HEK293T (cell line): ENCODE results near the gene PLXNA2.

ENCODE experiments used
- ARNT ChIP-seq: fragments of 450-650 bp; IDR thresholded peaks from 2 replicates; pipeline ENCODE4 v1.6.1; 2017; ENCODE audit warnings: mild to moderate bottlenecking
- FOXK2 ChIP-seq: fragments of 450-650 bp; IDR thresholded peaks from 2 replicates; pipeline ENCODE4 v1.6.1; 2016; ENCODE audit warnings: mild to moderate bottlenecking
- FOXM1 ChIP-seq: fragments of 450-650 bp; IDR thresholded peaks from 2 replicates; pipeline ENCODE4 v1.6.1; 2017; ENCODE audit warnings: mild to moderate bottlenecking, borderline replicate concordance
- LEF1 ChIP-seq: fragments of 450-650 bp; IDR thresholded peaks from 2 replicates; pipeline ENCODE4 v1.6.1; 2017; ENCODE audit warnings: mild to moderate bottlenecking, borderline replicate concordance
- NFRKB ChIP-seq: fragments of 450-650 bp; IDR thresholded peaks from 2 replicates; pipeline ENCODE4 v1.6.1; 2016; ENCODE audit warnings: mild to moderate bottlenecking, moderate library complexity
- SP1 ChIP-seq: fragments of 450-650 bp; IDR thresholded peaks from 2 replicates; pipeline ENCODE4 v1.6.1; 2017

DNA sequence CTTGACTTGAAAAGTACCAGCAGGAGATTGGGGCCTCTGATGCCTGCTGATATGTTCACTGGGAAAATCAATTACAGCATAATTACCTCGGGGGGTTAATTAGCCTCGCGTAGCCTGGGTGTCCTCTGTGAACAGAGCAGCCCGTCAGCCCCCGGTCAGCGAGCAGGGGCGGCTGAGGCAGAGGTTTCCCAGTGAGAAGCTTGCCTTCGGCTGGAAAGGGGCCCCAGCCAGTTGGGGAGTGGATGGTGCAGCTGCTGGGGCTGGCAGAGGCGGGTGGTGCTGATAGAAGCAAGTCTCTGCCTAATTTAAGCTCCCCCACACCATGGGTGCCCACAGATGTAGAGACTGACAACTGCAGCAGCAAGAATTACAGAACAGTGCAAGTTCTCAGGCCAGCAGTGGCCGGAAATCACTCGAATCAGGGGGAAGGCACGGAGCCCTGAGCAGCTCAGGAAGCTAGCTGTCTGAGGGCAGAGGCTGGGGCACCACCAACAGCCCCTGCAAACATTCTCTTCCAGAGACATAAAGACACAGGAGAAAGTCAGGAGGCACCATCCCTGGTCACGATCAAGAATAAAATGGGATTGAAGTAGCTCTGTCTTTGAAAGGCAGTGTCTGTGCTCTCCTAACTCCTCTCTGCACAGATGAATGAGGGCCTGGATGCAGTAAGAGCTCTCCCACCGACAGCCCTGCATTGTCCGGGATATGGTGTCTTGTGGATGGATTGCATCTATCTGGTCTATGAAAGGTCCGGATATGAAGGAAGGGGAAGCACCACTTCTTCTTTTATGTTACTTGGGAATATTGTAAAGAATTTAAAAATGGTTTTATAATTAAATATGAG, 166.7 kb downstream of the PLXNA2 start:
- TF ChIP-seq FOXM1: no peak
- no peak for TF ChIP-seq LEF1
- TF ChIP-seq NFRKB: no peak
- no peak for TF ChIP-seq ARNT
- no peak for TF ChIP-seq SP1
- no peak for TF ChIP-seq FOXK2
